Activated CD4-positive, alpha-beta T cell treated with anti-CD3 and anti-CD28 coated beads, Interleukin-2, amount 10 ng/mL, durations not matched to agents 24 days and 14 days (primary cell): ENCODE data around the gene KLHL6. TPM values are rescaled to one million over a fixed set of nuclear protein-coding genes. Genes with fewer than 3 reads are reported as not detected.
"Not testable (repeated sequence)": the region's sequence is repeated elsewhere in the genome, so short reads cannot be mapped to it uniquely, and the experiment has no call there.

Experiments
- DNase-seq: peaks from one replicate; pipeline ENCODE4 v3.0.0; 2022
- H3K27ac Mint-ChIP-seq: one replicate; pipeline ENCODE4 v1.8.0; 2022; ENCODE audit warnings: mild to moderate bottlenecking, mixed read lengths
- H3K27me3 Mint-ChIP-seq: one replicate; pipeline ENCODE4 v1.8.0; 2022; ENCODE audit warnings: mixed read lengths
- H3K36me3 Mint-ChIP-seq: one replicate; pipeline ENCODE4 v1.8.0; 2022; ENCODE audit warnings: low read depth, mild to moderate bottlenecking, mixed read lengths
- H3K4me1 Mint-ChIP-seq: one replicate; pipeline ENCODE4 v1.8.0; 2021; ENCODE audit warnings: mixed read lengths
- H3K4me3 Mint-ChIP-seq: one replicate; pipeline ENCODE4 v1.8.0; 2022; ENCODE audit warnings: mild to moderate bottlenecking, moderate library complexity, mixed read lengths
- H3K9me3 Mint-ChIP-seq: one replicate; pipeline ENCODE4 v1.8.0; 2021; ENCODE audit warnings: mixed read lengths
- intact Hi-C: fragments of 100-400 bp; cut with micrococcal nuclease; formaldehyde crosslinking; loops from one replicate; pipeline ENCODE4 v1.15.1; 2023
- total RNA-seq: library from RNA; stranded (reverse); gene quantifications from 2 replicates; pipeline ENCODE4 v1.2.3, GENCODE V29; 2022

The KLHL6 gene
- total RNA-seq, 1 donor from 2014 or later, result 44.9 TPM

DNA sequence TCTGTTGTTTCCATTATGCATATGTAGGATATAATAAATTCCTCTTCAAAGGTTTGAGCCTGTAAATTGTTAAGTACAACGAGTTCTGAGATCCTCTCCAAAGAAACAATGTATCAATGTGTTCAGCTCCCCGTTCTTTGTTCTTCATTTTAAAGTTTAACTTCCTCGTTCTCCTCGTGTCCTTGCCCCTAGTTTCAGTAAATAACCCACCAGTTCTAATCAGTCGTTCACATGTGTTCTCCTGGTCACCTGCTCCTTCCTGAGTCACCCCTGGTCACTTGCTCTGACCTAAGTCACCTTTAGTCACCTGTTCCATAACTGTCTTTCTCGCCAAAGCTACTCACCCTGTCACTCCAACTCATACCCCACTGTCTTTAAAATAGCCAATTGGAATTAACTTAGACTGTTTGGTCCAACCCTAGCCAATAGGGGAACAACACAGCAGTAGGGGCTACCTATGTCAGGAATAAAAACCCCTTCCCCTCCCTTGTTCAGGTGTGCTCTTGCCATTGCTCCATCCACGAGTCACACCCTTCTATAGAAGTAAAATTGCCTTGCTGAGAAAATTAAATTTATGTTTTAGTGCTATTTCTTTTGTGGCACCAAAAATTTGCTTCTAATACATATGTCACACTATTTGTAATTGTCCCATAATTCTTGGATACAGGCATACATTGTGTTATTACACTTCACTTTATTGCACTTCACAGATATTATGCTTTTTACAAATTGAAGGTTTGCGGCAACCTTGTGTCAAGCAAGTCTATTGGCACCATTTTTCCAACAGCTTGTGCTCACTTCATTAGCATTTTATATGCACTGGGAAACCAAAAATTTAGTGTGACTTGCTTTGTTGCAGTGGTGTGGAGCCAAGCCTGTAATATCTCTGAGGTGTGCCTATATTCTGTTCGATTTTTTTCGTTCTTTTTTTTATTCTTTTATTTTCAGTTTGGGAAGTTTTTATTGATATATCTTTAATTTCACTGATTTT lies 111.8 kb downstream of the KLHL6 start:
- peaks cover 16% of the 10 kb centered on the region for H3K27me3 Mint-ChIP-seq
- H3K4me3 Mint-ChIP-seq, result no peak overlapping the region
- peaks cover 14% of the 10 kb centered on the region for H3K36me3 Mint-ChIP-seq
- H3K4me1 Mint-ChIP-seq, result peaks cover 25% of the 10 kb centered on the region
- no peak overlapping the region for H3K27ac Mint-ChIP-seq
- H3K9me3 Mint-ChIP-seq, result peaks cover 27% of the 10 kb centered on the region
- intact Hi-C loops, result no loop called here
- DNase-seq, result no peak

DNA sequence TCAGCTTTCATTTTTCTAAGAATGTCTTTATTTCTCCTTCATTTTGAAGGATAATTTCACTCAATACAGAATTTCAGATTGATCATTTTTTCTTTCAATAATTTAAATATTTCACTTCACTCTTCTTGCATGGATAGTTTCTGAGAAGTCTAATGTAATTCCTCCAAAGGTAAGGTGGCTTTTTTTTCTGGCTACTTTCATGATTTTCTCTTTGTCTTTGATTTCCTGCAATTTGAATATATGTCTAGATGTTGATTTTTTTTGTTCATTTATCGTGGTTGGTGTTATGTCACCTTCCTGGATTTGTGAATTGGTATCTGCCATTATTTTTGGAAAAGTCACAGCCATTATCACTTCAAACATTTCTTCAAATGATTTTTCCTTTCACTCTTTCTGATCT lies 112.5 kb downstream of the KLHL6 start:
- Mint-ChIP-seq H3K4me3 (no peak overlapping the region), H3K4me1 (peaks cover 26% of the 10 kb centered on the region), H3K27me3 (peaks cover 16% of the 10 kb centered on the region), H3K27ac (no peak overlapping the region), H3K36me3 (peaks cover 14% of the 10 kb centered on the region), H3K9me3 (peaks cover 27% of the 10 kb centered on the region)
- no peak for DNase-seq
- intact Hi-C loops, result no loop called here

DNA sequence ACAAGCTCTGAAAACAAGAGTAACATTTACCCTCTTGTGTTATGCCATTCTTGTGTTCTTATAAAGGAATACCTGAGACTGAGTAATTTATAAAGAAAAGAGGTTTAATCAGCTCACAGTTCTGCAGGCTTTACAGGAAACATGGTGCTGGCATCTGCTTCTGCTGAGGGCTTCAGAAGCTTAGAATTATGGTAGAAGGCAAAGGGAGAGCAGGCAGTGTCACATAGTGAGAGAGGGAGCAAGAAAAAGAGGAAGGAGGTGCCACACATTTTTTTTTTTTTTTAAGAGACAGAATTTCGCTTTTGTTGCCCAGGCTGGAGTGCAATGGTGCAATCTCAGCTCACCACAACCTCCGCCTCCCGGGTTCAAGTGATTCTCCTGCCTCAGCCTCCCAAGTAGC lies 115.0 kb downstream of the KLHL6 start:
- Mint-ChIP-seq H3K27me3 (peaks cover 16% of the 10 kb centered on the region), H3K27ac (peak overlapping the region; percentile 21), H3K4me1 (peaks cover 30% of the 10 kb centered on the region), H3K9me3 (peaks cover 27% of the 10 kb centered on the region), H3K36me3 (peaks cover 12% of the 10 kb centered on the region)
- intact Hi-C loops, H3K4me3 Mint-ChIP-seq, DNase-seq: not testable (repeated sequence)

DNA sequence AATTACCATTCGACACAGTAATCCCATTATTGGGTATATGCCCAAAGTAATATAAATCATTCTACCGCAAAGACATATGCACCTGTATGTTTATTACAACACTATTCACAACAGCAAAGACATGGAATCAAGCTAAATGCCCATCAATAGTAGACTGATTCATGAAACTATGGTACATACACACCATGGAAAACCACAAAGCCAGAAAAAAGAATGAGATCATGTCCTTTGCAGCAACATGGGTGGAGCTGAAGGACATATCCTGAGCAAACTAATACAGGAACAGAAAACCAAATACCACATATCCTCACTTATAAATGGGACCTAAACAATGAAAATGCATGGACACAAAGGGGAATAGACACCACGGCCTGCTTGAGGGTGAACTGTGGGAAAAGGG lies 116.0 kb downstream of the KLHL6 start:
- Mint-ChIP-seq H3K4me1 (peaks cover 34% of the 10 kb centered on the region), H3K4me3 (no peak overlapping the region), H3K27ac (peak overlapping the region; percentile 4), H3K36me3 (peaks cover 12% of the 10 kb centered on the region), H3K9me3 (peaks cover 27% of the 10 kb centered on the region), H3K27me3 (peaks cover 16% of the 10 kb centered on the region)
- intact Hi-C loops, result no loop called here
- no peak for DNase-seq

DNA sequence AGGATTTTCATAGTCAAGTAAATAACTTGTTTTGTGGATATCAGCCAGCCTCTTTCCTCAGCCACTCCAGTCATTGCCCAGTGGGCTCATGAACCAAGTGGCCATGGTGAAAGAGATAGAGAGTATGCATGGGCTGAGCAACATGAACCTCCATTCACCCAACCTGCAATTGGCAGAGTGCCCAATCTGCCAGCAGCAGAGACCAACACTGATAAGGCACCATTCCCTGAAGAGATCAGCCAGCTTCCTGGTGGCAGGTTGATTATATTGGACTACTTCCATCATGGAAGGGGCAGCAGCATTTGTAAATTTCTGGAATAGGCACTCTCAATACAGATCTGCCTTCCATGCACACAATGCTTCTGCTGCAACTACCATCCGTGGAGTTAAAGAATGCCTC lies 116.8 kb downstream of the KLHL6 start:
- peaks cover 11% of the 10 kb centered on the region for H3K36me3 Mint-ChIP-seq
- H3K9me3 Mint-ChIP-seq, result peaks cover 25% of the 10 kb centered on the region
- intact Hi-C loops, result no loop called here
- H3K27ac Mint-ChIP-seq, result no peak overlapping the region
- peaks cover 12% of the 10 kb centered on the region for H3K27me3 Mint-ChIP-seq
- peaks cover 34% of the 10 kb centered on the region for H3K4me1 Mint-ChIP-seq
- DNase-seq, result no peak
- no peak overlapping the region for H3K4me3 Mint-ChIP-seq

DNA sequence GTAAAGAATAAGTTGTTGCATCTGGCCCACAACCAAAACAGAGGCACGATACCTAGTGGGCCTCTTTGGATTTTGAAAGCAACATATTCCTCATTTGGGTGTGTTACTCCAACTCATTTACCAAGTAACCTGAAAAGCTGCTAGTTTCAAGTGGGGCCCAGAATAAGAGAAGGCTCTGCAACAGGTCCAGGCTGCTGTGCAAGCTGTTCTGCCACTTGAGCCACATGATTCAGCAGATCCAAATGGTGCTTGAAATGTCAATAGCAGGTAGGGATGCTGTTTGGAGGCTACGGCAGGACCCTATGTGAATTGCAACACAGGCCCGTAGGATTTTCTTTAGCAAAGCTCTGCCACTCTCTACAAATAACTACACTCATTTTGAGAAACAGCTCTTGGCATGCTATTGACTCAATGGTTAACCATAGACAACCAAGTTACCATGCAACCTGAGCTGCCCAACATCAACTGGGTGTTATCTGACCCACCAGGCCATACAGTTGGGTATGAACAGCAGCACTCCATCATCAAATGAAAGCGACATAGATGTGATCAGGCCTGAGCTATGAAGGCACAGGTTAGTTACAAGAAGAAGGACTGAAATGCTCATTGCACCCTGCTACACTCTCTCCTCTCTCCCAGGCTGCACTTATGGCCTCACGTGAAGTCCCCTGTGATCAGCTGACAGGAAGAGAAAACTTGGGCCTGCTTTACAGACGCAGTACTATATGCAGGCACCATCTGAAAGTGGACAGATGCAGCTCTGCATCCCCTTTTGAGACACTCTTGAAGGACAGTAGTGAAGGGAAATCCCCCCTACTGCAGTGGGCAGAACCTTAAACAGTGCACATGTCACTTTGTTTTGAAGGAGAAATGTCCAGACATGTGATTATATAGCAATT lies 117.6 kb downstream of the KLHL6 start:
- Mint-ChIP-seq H3K27me3 (peaks cover 5% of the 10 kb centered on the region), H3K4me1 (peaks cover 37% of the 10 kb centered on the region), H3K4me3 (no peak overlapping the region), H3K27ac (no peak overlapping the region), H3K9me3 (peaks cover 17% of the 10 kb centered on the region), H3K36me3 (peaks cover 4% of the 10 kb centered on the region)
- intact Hi-C loops, result no loop called here
- DNase-seq, result no peak

Other genes with a start within 250 kb of the KLHL6 start
- gene MCF2L2, start 127.1 kb downstream of the KLHL6 start, total RNA-seq, result 4.2 and 4.8 TPM in 2 replicates
- gene KLHL24, start 79.9 kb upstream of the KLHL6 start, total RNA-seq, result 6.7 and 6.9 TPM in 2 replicates
- gene YEATS2, start 142.1 kb upstream of the KLHL6 start, total RNA-seq, result 58.4 and 62.2 TPM in 2 replicates